ENCODE data around the gene INPP1. TPM values are rescaled to one million over a fixed set of nuclear protein-coding genes. Genes with fewer than 3 reads are reported as not detected.

Gene INPP1
- total RNA-seq, 3 donors from 2014 or later, result 7.4 to 24.3 (median 15.5) TPM

- TF ChIP-seq CTCF (IDR thresholded peaks at IDR 0.05) (no peak), POLR2A (IDR thresholded peaks at IDR 0.05) (no peak), POLR2AphosphoS5 (IDR thresholded peaks at IDR 0.05) (no peak)
- intact Hi-C loops (cut with DNase I; ENCODE audit: low total_unique reads), result no loop called here
Measured at GRCh38 chr2:190338453-190338852, 4.9 kb upstream of the INPP1 start.

GRCh38 chr2:190339394-190339793 is 4.0 kb upstream of the INPP1 start:
- intact Hi-C loops (cut with DNase I; ENCODE audit: low total_unique reads), result no loop called here
- TF ChIP-seq CTCF (IDR thresholded peaks at IDR 0.05) (no peak), POLR2A (IDR thresholded peaks at IDR 0.05) (no peak), POLR2AphosphoS5 (IDR thresholded peaks at IDR 0.05) (no peak)
- Histone ChIP-seq H3K9me3 (no peaks in the 10 kb centered on the region), H3K36me3 (no peaks in the 10 kb centered on the region), H3K4me3 (no peak overlapping the region), H3K27ac (no peak overlapping the region), H3K4me1 (no peaks in the 10 kb centered on the region), H3K27me3 (no peaks in the 10 kb centered on the region)
- no peak for DNase-seq (ENCODE audit: low spot score in 2 of 2)

More at GRCh38 chr2:190338453-190338852, 4.9 kb upstream of the INPP1 start:
- Histone ChIP-seq H3K4me1 (no peaks in the 10 kb centered on the region), H3K4me3 (no peak overlapping the region), H3K36me3 (no peaks in the 10 kb centered on the region), H3K27me3 (no peaks in the 10 kb centered on the region), H3K9me3 (no peaks in the 10 kb centered on the region), H3K27ac (no peak overlapping the region)
- DNase-seq (ENCODE audit: low spot score in 2 of 2), result no peak

GRCh38 chr2:190340369-190340768 is 3.0 kb upstream of the INPP1 start:
- Histone ChIP-seq H3K9me3 (no peaks in the 10 kb centered on the region), H3K27ac (no peak overlapping the region), H3K4me1 (no peaks in the 10 kb centered on the region), H3K4me3 (no peak overlapping the region), H3K27me3 (no peaks in the 10 kb centered on the region), H3K36me3 (no peaks in the 10 kb centered on the region)
- TF ChIP-seq POLR2A (IDR thresholded peaks at IDR 0.05) (no peak), CTCF (IDR thresholded peaks at IDR 0.05) (no peak), POLR2AphosphoS5 (IDR thresholded peaks at IDR 0.05) (no peak)
- intact Hi-C loops (cut with DNase I; ENCODE audit: low total_unique reads), result no loop called here
- DNase-seq (ENCODE audit: low spot score in 2 of 2), result no peak

- intact Hi-C loops (cut with DNase I; ENCODE audit: low total_unique reads), result no loop called here
- Histone ChIP-seq H3K27ac (peak overlapping the region; percentile 95 to 96), H3K36me3 (no peaks in the 10 kb centered on the region), H3K9me3 (no peaks in the 10 kb centered on the region), H3K4me1 (no peaks in the 10 kb centered on the region), H3K27me3 (no peaks in the 10 kb centered on the region), H3K4me3 (peak overlapping the region in 1 of 3 donors; percentile 73)
- no peak for DNase-seq (ENCODE audit: low spot score in 2 of 2)
- TF ChIP-seq CTCF (IDR thresholded peaks at IDR 0.05), result no peak
- TF ChIP-seq POLR2A (IDR thresholded peaks at IDR 0.05), result no peak
- no peak for TF ChIP-seq POLR2AphosphoS5 (IDR thresholded peaks at IDR 0.05)
Measured at GRCh38 chr2:190342611-190343010, 778 bp upstream of the INPP1 start.

GRCh38 chr2:190343089-190343535 is 277 bp upstream of the INPP1 start:
- DNase-seq (ENCODE audit: low spot score in 2 of 2), result no peak
- Histone ChIP-seq H3K4me3 (peak overlapping the region; percentile 69 to 84 (median 73)), H3K4me1 (no peaks in the 10 kb centered on the region), H3K27me3 (no peaks in the 10 kb centered on the region), H3K9me3 (no peaks in the 10 kb centered on the region), H3K36me3 (no peaks in the 10 kb centered on the region), H3K27ac (peak overlapping the region; percentile 95 to 96)
- TF ChIP-seq CTCF (IDR thresholded peaks at IDR 0.05), result no peak
- intact Hi-C loops (cut with DNase I; ENCODE audit: low total_unique reads), result no loop called here
